OCI-LY1 (cell line): ENCODE data around the gene LHX6.

Experiments used
- H2AFZ ChIP-seq: fragments of 200-600 bp; sonication (generic), shearing (Covaris generic); 2 replicates; pipeline ENCODE4 v1.6.0; 2014; ENCODE audit warnings: antibody characterized with exemption, mild to moderate bottlenecking, low read length
- H3F3A ChIP-seq: fragments of 200-600 bp; sonication (generic), shearing (Covaris generic); 2 replicates; pipeline ENCODE4 v1.6.0; 2014; ENCODE audit warnings: mild to moderate bottlenecking, antibody characterized with exemption, low read length, moderate library complexity; ENCODE audit not compliant: insufficient read depth
- H3K27ac ChIP-seq: fragments of 200-600 bp; sonication (generic); 2 replicates; pipeline ENCODE4 v1.5.1; 2014; ENCODE audit warnings: low read length, mixed run types, mild to moderate bottlenecking, low read depth; ENCODE audit not compliant: poor library complexity, severe bottlenecking
- H3K27me3 ChIP-seq: fragments of 200-600 bp; sonication (generic); 2 replicates; pipeline ENCODE4 v1.6.0; 2014; ENCODE audit warnings: antibody characterized with exemption, mild to moderate bottlenecking, low read length, moderate library complexity; ENCODE audit not compliant: insufficient read depth
- H3K36me3 ChIP-seq: fragments of 200-600 bp; sonication (generic); 2 replicates; pipeline ENCODE4 v1.6.1; 2014; ENCODE audit warnings: mild to moderate bottlenecking, antibody characterized with exemption, low read length, moderate library complexity, mixed read lengths; ENCODE audit not compliant: insufficient read depth
- H3K4me1 ChIP-seq: fragments of 200-600 bp; sonication (generic); 2 replicates; pipeline ENCODE4 v1.5.1; 2014; ENCODE audit warnings: mild to moderate bottlenecking, low read length, moderate library complexity; ENCODE audit not compliant: insufficient read depth, severe bottlenecking
- H3K4me2 ChIP-seq: fragments of 200-600 bp; sonication (generic), shearing (Covaris generic); 2 replicates; pipeline ENCODE4 v1.6.1; 2014; ENCODE audit warnings: low read length
- H3K4me3 ChIP-seq: fragments of 200-600 bp; sonication (generic); 2 replicates; pipeline ENCODE4 v1.5.1; 2014; ENCODE audit warnings: low read length, low read depth, mild to moderate bottlenecking, mixed read lengths; ENCODE audit not compliant: poor library complexity, severe bottlenecking
- H3K79me2 ChIP-seq: fragments of 200-600 bp; shearing (Covaris generic); 2 replicates; pipeline ENCODE4 v1.6.1; 2016; ENCODE audit warnings: mixed run types, low read length, mixed read lengths; ENCODE audit not compliant: insufficient read depth
- H3K9ac ChIP-seq: fragments of 200-600 bp; sonication (generic), shearing (Covaris generic); 2 replicates; pipeline ENCODE4 v1.6.1; 2014; ENCODE audit warnings: mild to moderate bottlenecking, low read length, mixed read lengths
- H3K9me2 ChIP-seq: fragments of 200-600 bp; sonication (generic), shearing (Covaris generic); 2 replicates; pipeline ENCODE4 v1.6.1; 2014; ENCODE audit warnings: low read depth, mild to moderate bottlenecking, low read length, mixed read lengths
- H3K9me3 ChIP-seq: fragments of 200-600 bp; shearing (Covaris generic); 2 replicates; pipeline ENCODE4 v1.6.1; 2014; ENCODE audit warnings: low read length, mixed read lengths
- H4K20me1 ChIP-seq: fragments of 200-600 bp; sonication (generic), shearing (Covaris generic); 2 replicates; pipeline ENCODE4 v1.6.0; 2016; ENCODE audit warnings: mild to moderate bottlenecking, low read length; ENCODE audit not compliant: insufficient read depth
- CTCF ChIP-seq: fragments of 200-600 bp; sonication (generic), shearing (Covaris generic); IDR thresholded peaks from 2 replicates; pipeline ENCODE4 v1.5.1; 2017; ENCODE audit warnings: mild to moderate bottlenecking, antibody characterized with exemption, low read length, moderate library complexity, mixed read lengths
- EZH2 ChIP-seq: fragments of 200-600 bp; sonication (generic), shearing (Covaris generic); IDR thresholded peaks from 2 replicates; pipeline ENCODE4 v1.8.0; 2017; ENCODE audit warnings: borderline replicate concordance, mixed run types, mild to moderate bottlenecking, antibody characterized with exemption, low read length, moderate library complexity, mixed read lengths

Gene LHX6

GRCh38 chr9:122225312-122226141 is 3.2 kb downstream of the LHX6 start:
- no peaks in the 10 kb centered on the region for H3K9me3 ChIP-seq
- no peaks in the 10 kb centered on the region for H3K79me2 ChIP-seq
- no peak overlapping the region for H3K27ac ChIP-seq
- H3K4me3 ChIP-seq = no peak overlapping the region
- no peaks in the 10 kb centered on the region for H3K9me2 ChIP-seq
- no peaks in the 10 kb centered on the region for H3K4me1 ChIP-seq
- H3K9ac ChIP-seq = no peak overlapping the region
- peaks cover 7% of the 10 kb centered on the region; the same call in 1 of the 2 replicates for H3K27me3 ChIP-seq
- H2AFZ ChIP-seq = no peak overlapping the region
- no peaks in the 10 kb centered on the region for H3K36me3 ChIP-seq
- H3F3A ChIP-seq = no peaks in the 10 kb centered on the region
- TF ChIP-seq EZH2 = no peak
- TF ChIP-seq CTCF = no peak
- no peak overlapping the region for H3K4me2 ChIP-seq
- H4K20me1 ChIP-seq = no peaks in the 10 kb centered on the region

GRCh38 chr9:122223435-122223834 is 5.3 kb downstream of the LHX6 start:
- no peaks in the 10 kb centered on the region for H3F3A ChIP-seq
- no peaks in the 10 kb centered on the region for H3K36me3 ChIP-seq
- no peak overlapping the region for H3K4me2 ChIP-seq
- H3K27me3 ChIP-seq = peaks cover 7% of the 10 kb centered on the region; the same call in 1 of the 2 replicates
- H3K27ac ChIP-seq = no peak overlapping the region
- no peak overlapping the region for H3K4me3 ChIP-seq
- H4K20me1 ChIP-seq = no peaks in the 10 kb centered on the region
- H3K9ac ChIP-seq = no peak overlapping the region
- H3K79me2 ChIP-seq = no peaks in the 10 kb centered on the region
- H3K9me2 ChIP-seq = no peaks in the 10 kb centered on the region
- no peak overlapping the region for H2AFZ ChIP-seq
- H3K4me1 ChIP-seq = no peaks in the 10 kb centered on the region
- TF ChIP-seq CTCF = no peak
- TF ChIP-seq EZH2 = no peak
- no peaks in the 10 kb centered on the region for H3K9me3 ChIP-seq

GRCh38 chr9:122222791-122223190 is 6.0 kb downstream of the LHX6 start:
- Histone ChIP-seq H3K4me2 (no peak overlapping the region), H3K4me1 (no peaks in the 10 kb centered on the region), H3F3A (no peaks in the 10 kb centered on the region), H3K4me3 (no peak overlapping the region), H3K9me2 (no peaks in the 10 kb centered on the region), H4K20me1 (no peaks in the 10 kb centered on the region), H3K36me3 (no peaks in the 10 kb centered on the region), H3K9me3 (no peaks in the 10 kb centered on the region), H3K27me3 (peaks cover 7% of the 10 kb centered on the region; the same call in 1 of the 2 replicates), H3K27ac (no peak overlapping the region), H3K79me2 (no peaks in the 10 kb centered on the region), H2AFZ (no peak overlapping the region), H3K9ac (no peak overlapping the region)
- TF ChIP-seq CTCF = no peak
- no peak for TF ChIP-seq EZH2
